Glomerular visceral epithelial cell (primary cell): ENCODE data around the gene TNRC18.
"Not testable (repeated sequence)": the region's sequence is repeated elsewhere in the genome, so short reads cannot be mapped to it uniquely, and the experiment has no call there.

Experiments
- DNase-seq: peaks from one replicate; pipeline ENCODE4 v3.0.0-alpha.2; 2016; ENCODE audit errors: extremely low spot score

The TNRC18 gene

DNA sequence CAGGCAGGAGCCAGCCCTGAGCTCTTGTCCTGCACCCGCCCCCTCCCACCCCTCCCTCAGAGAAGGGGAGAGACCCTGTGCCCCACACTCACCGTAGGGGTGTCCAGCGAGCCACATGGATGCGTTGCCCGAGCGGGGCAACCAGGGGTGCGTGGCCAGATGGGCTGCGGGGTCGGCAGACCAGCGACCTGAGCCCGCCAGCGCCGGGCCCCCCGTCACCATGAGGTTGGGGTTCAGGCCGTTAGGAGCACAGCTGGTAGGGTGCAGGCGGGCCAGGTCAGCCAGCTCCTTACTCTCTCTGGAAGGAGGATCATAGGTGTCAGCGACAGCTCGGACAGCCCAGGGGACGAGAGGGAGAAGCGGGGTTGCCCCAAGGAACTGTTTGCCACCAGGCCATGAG, 46.4 kb downstream of the TNRC18 start:
- DNase-seq, result no peak

DNA sequence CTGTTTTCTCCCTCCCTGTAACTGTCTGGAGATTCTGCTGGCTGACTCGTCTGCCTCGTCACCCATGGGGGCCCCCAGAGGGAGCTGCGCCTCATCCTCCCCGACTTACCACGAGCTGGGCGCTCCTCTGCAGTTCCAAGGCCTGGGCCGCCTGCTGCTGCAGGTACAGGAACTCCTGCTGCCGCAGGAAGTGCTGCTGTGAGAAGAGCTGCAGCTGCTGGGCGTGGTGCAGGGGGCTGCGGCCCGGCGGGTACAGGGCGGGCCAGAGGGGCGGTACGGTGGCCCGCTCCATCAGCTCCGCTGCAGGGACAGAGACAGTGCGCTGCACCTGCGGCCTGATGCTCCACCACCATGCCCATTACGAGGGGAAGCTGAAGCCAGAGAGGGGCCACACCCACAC, 47.7 kb downstream of the TNRC18 start:
- DNase-seq, result no peak

DNA sequence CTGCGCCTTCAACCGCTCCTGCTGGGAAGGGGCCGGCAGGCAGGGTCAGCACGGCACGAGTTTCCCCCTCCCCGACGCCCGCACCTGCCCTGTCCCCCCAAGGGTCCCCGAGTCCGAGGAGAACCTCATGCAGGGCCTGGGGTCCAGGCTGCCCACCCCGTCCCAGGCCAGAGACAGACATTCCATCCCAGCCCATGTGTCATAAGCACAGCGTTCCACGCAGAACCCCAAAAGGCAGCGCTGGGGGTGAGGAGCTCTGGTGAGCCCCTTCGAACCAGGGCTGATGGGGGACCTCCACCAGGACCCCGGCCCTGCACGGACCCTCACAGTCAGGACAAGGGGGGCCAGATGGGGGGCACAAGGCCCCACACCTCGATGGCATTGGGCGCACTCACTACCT, 49.2 kb downstream of the TNRC18 start:
- DNase-seq, result no peak

DNA sequence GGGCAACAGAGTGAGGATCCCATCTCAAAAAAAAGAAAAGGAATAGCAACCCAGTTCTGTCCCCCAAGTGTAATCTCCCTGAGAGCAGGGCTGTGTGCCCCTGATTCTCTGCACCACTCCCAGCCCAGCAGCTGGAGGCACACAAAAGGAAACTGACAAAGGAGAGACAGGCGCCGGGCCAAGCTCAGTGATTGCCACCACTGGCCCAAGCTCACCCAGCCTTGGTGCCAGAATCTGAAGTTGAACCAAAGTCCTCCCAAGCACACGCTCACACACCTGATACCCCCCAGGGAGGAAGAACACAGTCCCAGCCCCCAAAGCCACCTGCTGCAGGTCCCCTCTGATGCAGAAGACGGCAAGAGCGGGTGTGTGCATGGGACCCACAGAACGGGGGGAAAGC, 50.3 kb downstream of the TNRC18 start:
- DNase-seq, result no peak

DNA sequence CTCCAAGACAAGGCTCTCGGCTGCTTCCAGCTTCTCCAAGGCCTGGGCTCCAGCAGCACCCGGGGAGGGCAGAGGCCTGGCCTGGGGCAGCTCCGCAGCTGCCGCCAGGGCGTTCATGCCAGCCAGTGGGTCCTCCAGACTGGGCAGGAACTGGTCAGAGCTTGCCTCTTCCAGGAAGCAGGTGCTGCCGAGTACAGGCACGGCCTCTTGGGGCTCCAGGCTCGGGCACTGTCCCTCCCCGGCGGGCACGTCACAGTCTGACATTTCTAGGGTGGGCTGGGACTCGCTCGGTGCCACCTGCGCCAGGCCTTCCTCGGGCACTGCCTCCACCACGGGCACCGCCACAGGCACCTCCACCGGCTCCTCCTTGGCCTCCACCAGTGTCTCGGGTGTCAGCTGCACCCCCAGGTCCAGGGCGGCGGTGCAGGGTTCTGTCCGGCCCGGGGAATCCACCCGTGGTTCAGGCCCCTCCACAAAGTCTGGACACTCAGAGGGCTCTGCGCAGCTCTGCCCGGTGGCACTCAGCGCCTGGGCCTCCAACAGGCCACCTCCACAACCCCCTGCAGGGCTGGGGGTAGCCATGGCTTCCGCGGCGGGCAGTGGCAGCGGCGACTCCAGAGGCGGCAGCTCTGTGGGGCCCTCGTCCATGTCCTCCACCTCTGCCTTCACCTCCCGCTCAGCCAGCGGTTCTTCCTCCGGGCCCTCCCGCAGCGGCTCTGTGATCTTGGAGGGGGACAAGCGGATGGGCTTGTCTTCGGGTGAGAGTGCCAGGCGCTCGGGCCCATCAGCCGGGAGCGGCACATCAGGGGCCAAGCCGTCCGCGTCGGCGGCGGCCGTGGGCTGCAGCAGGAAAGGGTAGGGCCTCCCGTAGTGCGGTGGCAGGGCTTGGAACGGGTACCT, 52.9 kb downstream of the TNRC18 start:
- no peak for DNase-seq

DNA sequence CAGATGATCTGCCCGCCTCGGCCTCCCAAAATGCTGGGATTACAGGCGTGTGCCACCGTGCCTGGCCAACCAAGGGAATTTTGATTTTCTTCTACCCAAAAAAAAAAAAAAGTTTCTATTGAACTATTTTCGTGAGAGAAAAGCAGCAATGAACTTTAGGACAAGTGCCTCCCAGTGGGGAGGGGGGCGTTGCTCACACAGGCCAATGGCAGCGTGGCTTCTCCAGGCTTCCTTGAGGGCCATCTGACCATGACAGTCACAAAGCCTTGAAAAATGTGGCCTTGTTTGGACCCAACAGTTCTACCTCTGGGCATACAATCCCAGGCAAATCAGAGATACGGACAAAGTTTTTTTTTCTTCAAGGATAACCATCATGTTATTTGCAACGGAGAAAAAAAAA, 56.0 kb downstream of the TNRC18 start:
- no peak for DNase-seq

DNA sequence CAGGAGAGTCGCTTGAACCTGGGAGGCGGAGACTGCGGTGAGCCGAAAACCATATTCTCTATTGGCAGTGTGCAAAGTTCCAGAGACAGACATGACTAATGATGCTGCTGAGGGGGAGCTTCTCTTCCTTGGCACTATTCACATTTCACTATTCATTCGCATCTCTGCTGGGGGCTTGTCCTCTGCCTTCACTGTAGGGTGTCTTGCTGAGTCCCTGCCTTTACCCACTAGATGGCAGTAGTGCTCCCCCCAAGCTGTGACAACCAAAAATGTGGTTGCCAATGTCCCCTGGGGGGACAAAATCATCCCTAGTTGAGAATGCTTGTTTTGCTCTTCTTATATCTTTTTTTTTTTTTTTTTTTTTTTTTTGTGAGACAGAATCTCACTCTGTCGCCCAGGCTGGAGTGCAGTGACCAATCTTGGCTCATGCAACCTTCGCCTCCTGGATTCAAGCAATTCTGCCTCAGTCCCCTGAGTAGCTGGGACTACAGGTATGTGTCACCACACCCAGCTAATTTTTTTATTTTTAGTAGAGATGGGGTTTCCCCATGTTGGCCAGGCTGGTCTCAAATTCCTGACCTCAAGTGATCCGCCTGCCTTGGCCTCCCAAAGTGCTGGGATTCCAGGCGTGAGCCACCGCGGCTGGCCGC, 57.5 kb downstream of the TNRC18 start:
- peak; percentile 73 for DNase-seq

DNA sequence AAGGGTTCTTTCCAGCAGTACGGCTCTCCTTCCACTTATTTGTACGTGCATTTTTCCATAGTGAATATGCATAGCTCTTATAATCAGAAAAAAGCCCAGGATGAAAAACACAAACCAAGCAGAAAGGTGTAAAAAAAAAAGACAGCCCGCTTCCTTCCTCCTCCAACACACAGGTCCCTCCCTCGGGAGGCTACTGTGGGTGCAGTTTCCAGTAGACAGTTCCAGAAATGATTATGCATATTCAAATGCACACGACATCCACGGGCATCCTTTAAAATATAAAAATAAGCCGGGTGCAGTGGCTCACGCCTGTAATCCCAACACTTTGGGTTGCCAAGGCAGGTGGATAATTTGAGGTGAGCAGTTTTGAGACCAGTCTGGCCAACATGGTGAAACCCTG, 59.9 kb downstream of the TNRC18 start:
- no peak for DNase-seq

DNA sequence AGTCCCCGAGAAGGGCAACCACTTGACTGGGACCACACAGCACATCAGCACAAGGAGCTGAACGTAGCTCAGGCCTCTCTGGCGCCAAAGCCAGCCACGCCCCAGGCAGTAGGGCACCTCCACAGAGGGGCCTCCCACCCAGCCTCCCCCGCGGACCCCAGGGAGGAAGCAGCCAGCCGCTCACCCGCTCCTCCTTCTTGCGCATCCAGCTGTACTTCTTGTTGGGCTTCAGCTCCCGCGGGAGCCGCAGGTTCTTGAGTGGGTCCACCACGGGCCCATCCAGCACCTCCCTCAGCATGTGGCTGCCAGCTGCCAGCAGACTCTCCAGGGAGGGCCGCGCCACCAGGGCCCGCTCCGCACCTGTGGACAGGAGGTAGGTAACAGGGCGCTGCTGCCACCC, 61.2 kb downstream of the TNRC18 start:
- DNase-seq, result no peak

DNA sequence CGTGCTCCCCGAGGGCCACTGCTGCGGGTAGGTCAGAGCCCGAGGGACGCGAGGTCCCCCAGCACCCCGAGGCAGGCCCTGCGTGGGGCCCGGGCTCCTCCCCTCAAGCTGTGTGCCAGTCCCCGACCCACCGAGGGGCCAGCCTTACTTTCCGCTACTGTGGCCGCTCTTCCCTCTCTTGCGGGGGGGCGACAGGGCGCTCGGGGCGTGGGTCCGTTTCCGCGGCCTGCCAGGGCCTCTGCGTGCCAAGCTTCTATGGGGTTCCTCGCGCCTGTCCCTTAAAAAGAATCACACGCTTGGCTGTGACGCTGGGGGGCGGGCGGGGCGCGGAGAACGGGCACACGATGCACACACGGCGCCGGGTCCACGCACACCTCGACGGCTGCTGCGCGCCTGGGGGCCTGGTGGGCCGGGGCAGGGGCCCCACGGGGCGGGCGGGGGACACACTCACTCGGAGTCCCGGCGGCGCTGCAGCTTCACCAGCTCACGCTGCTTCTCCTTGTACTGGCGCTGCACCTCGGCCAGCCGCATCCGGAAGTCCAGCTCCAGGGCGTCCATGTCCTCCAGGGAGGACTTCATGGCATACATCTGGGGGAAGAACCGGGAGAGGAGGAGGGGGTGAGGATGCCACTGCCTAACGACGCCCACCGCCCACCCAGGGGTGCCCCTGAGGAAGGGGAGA, 62.0 kb downstream of the TNRC18 start:
- no peak for DNase-seq

DNA sequence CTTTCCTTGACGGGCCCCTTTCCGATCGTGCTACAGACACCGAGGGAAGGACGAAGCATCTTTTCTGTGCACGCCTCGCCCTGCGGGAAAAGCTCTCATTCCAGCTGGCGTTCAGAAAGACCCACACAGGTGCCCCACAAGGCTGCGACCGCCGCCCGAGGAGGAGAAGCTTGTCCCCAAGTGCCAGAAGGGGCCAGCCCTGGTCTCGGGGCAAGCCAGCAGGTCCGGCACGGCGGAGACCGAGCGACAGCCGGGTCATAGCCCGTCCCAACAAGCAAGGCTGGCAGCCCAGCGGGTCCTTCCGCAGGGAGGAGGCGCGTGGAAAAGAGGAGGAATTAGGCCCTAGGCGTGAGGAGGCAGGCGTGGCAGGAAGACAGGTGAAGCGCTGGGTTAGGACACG, 62.7 kb downstream of the TNRC18 start:
- DNase-seq, result no peak

DNA sequence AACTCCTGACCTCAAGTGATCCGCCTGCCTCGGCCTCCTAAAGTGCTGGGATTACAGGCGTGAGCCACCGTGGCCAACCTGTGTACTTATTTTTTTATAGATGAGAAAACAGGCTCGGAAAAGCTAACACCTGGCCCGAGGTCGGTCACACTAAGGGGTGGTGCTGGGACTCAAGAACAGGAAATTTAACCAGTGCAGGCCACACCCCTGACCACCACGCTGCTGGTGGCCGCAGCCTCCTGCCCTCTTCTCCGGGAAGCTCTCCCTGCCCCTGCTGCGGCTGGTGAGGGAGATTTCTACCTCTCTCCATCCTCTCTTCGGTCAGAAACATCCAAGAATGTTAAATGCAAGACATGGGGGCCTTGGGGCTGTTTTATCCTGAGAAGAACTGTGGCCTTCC, 63.2 kb downstream of the TNRC18 start:
- no peak for DNase-seq

DNA sequence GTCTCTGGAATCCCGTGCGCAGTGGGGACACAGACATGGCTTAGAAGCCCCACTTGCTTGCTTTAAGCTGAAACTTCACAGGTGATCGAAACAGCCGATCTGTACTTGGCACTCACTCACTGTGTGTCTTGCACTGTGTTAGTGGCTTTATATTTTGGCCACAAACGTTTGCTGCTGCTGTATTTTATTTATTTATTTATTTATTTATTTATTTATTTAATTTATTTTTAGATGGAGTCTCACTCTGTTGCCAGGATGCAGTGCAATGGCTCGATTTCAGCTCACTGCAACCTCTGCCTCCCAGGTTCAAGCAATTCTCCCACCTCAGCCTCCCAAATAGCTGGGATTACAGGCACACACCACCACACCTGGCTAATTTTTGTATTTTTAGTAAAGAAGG, 63.6 kb downstream of the TNRC18 start:
- not testable (repeated sequence) for DNase-seq

DNA sequence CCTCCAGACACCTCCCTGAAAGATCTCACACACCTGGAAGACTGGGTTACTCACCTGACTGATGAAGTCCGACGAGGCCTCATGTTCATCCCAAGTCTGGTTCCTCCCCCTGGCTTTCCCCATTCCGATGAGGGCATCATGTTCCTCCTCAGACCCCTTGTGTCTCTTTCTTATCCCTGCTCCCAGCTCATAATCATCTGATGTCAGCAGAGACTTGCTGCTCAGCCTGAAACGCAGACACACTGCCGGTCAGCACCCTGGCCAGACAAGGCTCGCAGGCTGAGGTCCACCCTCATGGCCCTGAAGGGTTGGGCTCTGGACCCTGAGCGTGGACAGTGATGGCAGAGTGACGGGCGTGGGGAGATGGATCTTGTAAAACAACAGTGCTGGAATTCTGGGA, 64.3 kb downstream of the TNRC18 start:
- no peak for DNase-seq

DNA sequence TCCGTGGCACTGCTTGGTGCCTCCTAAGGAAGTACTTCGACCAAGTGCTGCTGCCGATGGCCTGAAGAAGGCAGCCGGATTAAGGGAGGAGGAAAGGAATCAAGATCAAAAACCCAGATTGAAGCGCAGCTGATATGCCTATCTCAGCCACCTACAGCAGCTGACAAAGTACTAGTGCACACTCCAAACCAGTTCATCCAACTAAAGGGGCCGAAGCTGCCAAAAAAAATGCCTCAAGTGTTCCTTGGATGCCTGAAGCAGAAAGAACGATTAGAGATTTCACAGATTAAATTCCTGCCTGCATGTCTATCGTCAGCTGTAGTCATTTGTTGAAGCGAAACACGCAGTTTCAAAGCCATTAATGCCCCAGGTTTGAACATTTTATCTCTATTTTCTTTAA, 65.7 kb downstream of the TNRC18 start:
- no peak for DNase-seq

DNA sequence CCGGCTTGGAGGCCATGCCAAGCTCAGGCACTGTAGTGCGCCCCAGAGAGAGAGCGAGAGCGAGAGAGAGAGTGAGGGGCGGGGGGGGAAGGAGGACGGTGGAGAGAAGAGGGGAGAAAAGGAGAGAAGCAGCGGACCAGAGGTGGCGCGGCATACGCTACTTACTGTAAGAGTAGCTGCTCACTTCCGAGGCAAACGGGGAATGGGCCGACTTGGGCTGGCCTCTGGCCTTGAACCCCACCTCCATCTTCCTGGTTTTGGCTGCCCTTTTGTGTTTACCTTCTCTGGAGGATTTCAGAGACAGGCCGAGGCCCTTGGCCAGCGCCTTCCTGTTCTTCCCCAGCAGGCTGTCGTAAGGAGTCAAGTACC, 66.9 kb downstream of the TNRC18 start:
- DNase-seq, result no peak

DNA sequence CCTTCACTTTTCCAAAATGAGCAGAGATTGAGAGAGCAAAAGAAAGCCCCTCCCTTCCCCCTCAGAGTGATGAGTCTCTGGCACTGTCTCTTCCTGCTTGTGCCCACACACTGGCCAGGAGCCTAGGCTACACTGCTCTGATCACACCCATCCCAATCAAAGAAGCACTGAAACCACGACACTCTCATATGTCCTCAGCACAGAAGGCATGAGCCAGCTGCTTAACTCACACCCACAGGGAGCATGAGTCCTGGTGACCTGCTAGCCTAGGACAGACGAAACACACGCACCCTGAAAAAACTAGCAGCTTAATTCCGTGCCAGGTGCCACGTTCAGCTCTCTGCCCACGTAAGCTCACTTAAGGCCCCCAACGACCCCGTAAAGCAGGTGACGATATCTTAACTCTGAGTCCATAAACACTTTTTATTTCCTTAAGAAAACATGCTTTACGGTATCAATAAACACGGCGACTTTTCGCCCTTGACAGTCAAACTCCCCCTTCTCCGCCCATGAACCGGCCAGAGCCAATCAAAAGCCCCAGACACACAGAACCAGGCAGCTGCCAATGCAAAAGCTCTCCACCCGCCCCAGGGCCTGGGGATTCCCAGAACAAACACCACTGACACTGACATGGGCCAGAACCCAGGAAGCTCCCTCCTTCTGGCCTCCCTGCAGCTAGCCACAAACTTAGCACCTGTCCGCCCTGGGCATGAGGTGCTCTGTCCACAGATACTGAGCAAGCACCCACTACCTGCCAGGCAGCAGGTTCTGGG, 69.0 kb downstream of the TNRC18 start:
- DNase-seq, result no peak

DNA sequence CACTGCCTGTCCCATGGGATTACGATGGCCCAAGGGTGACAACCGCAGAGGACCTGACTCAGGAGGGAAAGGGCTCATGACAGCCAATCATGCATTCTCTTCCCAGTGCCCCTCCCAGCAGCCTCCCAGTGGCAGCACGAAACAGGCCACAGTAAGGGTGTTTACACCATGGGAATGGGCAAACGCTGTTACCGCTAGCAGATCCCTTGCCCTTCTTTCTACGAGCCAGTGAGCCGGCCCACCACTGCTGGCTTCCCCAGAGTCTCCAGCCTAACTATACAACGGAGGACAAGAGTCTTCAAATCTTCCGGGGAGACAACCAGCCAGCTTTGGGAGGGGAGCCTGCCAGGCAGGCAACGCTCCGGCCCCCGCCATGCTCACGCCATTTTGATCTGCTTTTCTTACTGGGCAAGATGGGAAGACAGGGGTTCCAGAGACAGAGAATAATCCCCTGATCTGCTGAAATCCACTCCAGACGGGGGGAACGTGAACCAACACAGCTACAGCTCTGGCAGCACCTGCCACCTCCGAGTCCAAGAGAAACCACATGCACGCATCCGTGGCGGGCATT, 71.1 kb downstream of the TNRC18 start:
- DNase-seq, result no peak

DNA sequence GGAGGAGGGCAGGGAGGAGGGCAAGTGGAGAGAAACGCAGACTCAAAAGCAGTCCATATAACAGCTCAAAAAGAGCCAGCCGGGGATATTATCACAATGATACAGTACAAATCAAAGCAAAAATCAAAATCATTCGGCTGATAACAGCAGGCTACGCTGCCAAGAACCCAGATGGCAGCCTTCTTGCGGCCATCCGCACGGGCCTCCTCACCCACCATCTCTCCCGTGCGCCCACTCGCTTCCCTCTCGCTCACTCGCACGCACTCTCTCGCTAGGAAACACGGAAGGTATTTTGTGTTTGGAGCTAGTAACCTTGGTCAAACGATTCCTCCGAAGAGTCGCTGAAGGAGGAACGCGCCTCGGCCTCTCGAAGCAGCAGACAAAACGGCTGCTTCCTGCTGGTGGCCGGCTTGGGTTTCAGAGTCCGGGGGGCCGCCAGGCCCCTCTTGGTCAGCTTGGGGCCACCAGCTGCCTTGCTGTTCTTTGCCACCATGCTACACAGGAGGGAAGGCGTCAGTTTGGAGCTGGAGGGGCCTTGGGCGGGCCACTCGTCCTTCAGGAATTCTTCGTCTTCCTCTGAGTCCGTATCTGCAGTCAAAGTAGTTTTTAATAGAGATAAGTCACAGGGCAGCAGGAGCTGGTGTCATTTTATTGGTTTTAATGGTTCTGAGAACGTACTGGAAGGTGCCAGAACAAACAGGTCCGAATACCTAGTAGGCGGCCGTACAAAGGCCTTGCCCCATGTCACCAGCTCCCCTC, 71.9 kb downstream of the TNRC18 start:
- no peak for DNase-seq

DNA sequence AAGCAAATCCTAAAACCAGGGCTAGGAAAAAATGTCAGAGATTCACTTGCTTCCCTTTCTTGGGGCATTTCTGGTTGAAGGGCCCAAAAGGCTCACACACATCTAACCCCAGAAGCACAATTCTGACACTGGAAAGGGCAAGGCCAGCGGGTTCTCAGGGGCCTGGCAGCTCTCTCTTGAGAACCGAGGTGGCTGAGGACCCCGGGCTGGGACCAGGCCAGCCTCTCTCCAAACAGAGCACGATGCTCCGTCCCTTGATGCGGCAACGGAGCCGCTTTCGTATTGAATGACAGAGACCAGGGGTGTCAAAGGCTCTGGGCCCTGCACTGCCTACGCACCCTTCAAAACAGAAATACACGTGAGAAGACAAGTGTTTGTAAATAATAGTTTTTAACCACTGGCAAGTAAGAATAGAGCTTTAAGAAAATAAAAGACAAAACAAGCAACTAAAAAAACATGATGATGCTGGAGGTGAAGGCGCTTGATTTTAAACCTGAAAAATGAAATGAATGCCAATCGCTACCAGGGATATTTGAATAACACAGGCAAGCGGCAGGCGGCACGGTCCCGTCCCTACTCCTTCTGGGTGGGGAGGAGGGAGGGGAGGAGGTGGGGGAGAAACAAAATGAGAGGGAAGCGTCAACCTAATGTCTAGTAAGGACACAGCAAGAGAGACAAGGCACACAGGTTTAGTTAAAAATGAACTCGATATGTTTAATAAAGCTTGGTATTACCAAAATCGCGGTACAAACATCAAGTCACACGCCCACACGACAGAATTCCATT, 72.8 kb downstream of the TNRC18 start:
- DNase-seq, result no peak

DNA sequence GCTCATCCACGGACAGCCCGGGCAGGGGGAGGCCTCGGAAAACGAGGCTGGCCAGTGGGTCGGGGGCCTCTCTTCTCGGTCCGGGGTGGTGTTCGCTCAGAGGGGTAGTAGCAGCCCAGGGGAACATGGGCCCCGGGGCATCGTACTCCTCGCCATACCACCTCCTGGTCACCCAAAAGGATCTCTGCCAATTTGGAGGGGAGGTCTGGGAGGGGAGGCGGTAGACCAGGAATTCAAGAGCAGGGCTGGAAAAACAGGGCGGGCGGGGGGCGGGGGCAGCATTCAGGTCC, 73.5 kb downstream of the TNRC18 start:
- no peak for DNase-seq
